SU-DHL-6 (cell line): ENCODE data around the gene SDC3.

Source experiments
- EZH2phosphoT487 ChIP-seq: fragments of 200-600 bp; sonication (generic), shearing (Covaris generic); conservative IDR thresholded peaks from 2 replicates; pipeline ENCODE4 v1.6.1; 2018; ENCODE audit warnings: mild to moderate bottlenecking, antibody characterized with exemption, low read length, moderate library complexity, mixed read lengths
- TF ChIP-seq, protein P1 (sequence below): fragments of 200-600 bp; sonication (generic); IDR thresholded peaks from one replicate; pipeline ENCODE4 v1.5.1; 2017; ENCODE audit warnings: antibody characterized with exemption, mild to moderate bottlenecking, low read length, moderate library complexity; ENCODE audit not compliant: insufficient read depth, poor library complexity, severe bottlenecking

- TF ChIP-seq, protein P1, sequence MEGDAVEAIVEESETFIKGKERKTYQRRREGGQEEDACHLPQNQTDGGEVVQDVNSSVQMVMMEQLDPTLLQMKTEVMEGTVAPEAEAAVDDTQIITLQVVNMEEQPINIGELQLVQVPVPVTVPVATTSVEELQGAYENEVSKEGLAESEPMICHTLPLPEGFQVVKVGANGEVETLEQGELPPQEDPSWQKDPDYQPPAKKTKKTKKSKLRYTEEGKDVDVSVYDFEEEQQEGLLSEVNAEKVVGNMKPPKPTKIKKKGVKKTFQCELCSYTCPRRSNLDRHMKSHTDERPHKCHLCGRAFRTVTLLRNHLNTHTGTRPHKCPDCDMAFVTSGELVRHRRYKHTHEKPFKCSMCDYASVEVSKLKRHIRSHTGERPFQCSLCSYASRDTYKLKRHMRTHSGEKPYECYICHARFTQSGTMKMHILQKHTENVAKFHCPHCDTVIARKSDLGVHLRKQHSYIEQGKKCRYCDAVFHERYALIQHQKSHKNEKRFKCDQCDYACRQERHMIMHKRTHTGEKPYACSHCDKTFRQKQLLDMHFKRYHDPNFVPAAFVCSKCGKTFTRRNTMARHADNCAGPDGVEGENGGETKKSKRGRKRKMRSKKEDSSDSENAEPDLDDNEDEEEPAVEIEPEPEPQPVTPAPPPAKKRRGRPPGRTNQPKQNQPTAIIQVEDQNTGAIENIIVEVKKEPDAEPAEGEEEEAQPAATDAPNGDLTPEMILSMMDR, result no peak
- no peak for TF ChIP-seq EZH2phosphoT487
These were observed 20.2 kb upstream of the SDC3 start for GRCh38 chr1:30928789-30929134.
